RWPE2 (cell line): ENCODE data around the gene FYTTD1.
A peak's percentile ranks its signal among the peaks of the same experiment; 100 is the strongest.
"Not testable (repeated sequence)": the region's sequence is repeated elsewhere in the genome, so short reads cannot be mapped to it uniquely, and the experiment has no call there.

Experiments
- ATAC-seq: fragments of 200-7000 bp; cut with Tn5 transposase; 3 replicates; pipeline ENCODE4 v1.9.1; 2021; ENCODE audit warnings: low read depth
- DNase-seq: peaks from one replicate; pipeline ENCODE4 v3.0.0-alpha.2; 2020; ENCODE audit warnings: low spot score
- H3K27ac ChIP-seq: fragments of 450-650 bp; 2 replicates; pipeline ENCODE4 v1.5.1; 2017; ENCODE audit warnings: mild to moderate bottlenecking; ENCODE audit not compliant: poor library complexity, severe bottlenecking
- H3K27me3 ChIP-seq: fragments of 250-450 bp; sonication (Bioruptor Pico); 2 replicates; pipeline ENCODE4 v1.5.1; 2021; ENCODE audit warnings: mild to moderate bottlenecking, moderate library complexity; ENCODE audit not compliant: insufficient read depth, poor library complexity, severe bottlenecking
- H3K36me3 ChIP-seq: fragments of 250-450 bp; sonication (Bioruptor Pico); 2 replicates; pipeline ENCODE4 v1.5.1; 2020; ENCODE audit warnings: low read depth, mild to moderate bottlenecking, moderate library complexity
- H3K4me1 ChIP-seq: fragments of 250-450 bp; sonication (Bioruptor Pico); 2 replicates; pipeline ENCODE4 v1.5.1; 2021; ENCODE audit warnings: mild to moderate bottlenecking, moderate library complexity; ENCODE audit not compliant: insufficient read depth, poor library complexity, severe bottlenecking
- H3K4me3 ChIP-seq: fragments of 250-450 bp; sonication (Bioruptor Pico); 2 replicates; pipeline ENCODE4 v1.5.1; 2021; ENCODE audit warnings: mild to moderate bottlenecking, moderate library complexity; ENCODE audit not compliant: severe bottlenecking
- H3K9me3 ChIP-seq: fragments of 250-450 bp; sonication (Bioruptor Pico); 2 replicates; pipeline ENCODE4 v1.5.1; 2021; ENCODE audit warnings: mild to moderate bottlenecking, moderate library complexity; ENCODE audit not compliant: severe bottlenecking
- TF ChIP-seq, protein P1 (sequence below): fragments of 450-650 bp; IDR thresholded peaks from one replicate; pipeline ENCODE4 v1.5.1; 2017; ENCODE audit warnings: mild to moderate bottlenecking, moderate library complexity; ENCODE audit not compliant: poor library complexity, severe bottlenecking

Gene FYTTD1

GRCh38 chr3:197718891-197719290 lies 30.8 kb upstream of the FYTTD1 start:
- H3K9me3 ChIP-seq = peaks cover 15% of the 10 kb centered on the region
- no peak overlapping the region for H3K4me3 ChIP-seq
- DNase-seq (no peak), ATAC-seq (peak; percentile 99)
- H3K36me3 ChIP-seq = peaks cover 23% of the 10 kb centered on the region; the same call in 1 of the 2 replicates
- peak overlapping the region; percentile 82 for H3K27ac ChIP-seq
- TF ChIP-seq, protein P1, sequence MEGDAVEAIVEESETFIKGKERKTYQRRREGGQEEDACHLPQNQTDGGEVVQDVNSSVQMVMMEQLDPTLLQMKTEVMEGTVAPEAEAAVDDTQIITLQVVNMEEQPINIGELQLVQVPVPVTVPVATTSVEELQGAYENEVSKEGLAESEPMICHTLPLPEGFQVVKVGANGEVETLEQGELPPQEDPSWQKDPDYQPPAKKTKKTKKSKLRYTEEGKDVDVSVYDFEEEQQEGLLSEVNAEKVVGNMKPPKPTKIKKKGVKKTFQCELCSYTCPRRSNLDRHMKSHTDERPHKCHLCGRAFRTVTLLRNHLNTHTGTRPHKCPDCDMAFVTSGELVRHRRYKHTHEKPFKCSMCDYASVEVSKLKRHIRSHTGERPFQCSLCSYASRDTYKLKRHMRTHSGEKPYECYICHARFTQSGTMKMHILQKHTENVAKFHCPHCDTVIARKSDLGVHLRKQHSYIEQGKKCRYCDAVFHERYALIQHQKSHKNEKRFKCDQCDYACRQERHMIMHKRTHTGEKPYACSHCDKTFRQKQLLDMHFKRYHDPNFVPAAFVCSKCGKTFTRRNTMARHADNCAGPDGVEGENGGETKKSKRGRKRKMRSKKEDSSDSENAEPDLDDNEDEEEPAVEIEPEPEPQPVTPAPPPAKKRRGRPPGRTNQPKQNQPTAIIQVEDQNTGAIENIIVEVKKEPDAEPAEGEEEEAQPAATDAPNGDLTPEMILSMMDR = no peak
- H3K27me3 ChIP-seq = no peaks in the 10 kb centered on the region
- peaks cover 14% of the 10 kb centered on the region for H3K4me1 ChIP-seq

- Histone ChIP-seq H3K4me1 (peaks cover 14% of the 10 kb centered on the region), H3K4me3 (no peak overlapping the region), H3K36me3 (peaks cover 21% of the 10 kb centered on the region; the same call in 1 of the 2 replicates), H3K27me3 (no peaks in the 10 kb centered on the region), H3K27ac (no peak overlapping the region), H3K9me3 (peaks cover 15% of the 10 kb centered on the region)
- TF ChIP-seq, protein P1 = no peak
- DNase-seq = no peak
- ATAC-seq = no peak
These were observed 29.0 kb upstream of the FYTTD1 start for GRCh38 chr3:197720694-197721093.

GRCh38 chr3:197722734-197723133 lies 26.9 kb upstream of the FYTTD1 start:
- H3K9me3 ChIP-seq = peaks cover 15% of the 10 kb centered on the region
- DNase-seq = no peak
- H3K36me3 ChIP-seq = 0 out of 2 replicates have a peak, but pooled peaks cover 13% of the 10 kb centered on the region
- TF ChIP-seq, protein P1 = no peak
- H3K4me1 ChIP-seq = peaks cover 14% of the 10 kb centered on the region
- no peak overlapping the region for H3K27ac ChIP-seq
- no peaks in the 10 kb centered on the region for H3K27me3 ChIP-seq
- no peak overlapping the region for H3K4me3 ChIP-seq
- no peak for ATAC-seq

DNA sequence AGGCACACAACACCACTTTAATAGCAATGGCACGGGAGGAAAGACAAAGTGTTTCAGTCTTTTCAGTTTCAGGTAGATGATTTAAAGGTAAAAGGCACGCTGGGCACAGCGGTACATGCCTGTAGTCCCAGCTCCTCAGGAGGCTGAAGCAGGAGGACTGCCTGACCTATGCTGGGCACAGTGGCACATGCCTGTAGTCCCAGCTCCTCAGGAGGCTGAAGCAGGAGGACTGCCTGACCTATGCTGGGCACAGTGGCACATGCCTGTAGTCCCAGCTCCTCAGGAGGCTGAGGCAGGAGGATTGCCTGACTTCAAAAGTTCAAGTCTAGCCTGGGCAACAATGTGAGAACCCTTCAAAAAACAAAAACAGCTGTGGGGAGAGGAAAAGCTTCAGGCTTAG lies 21.8 kb upstream of the FYTTD1 start:
- not testable (repeated sequence) for H3K27me3 ChIP-seq, H3K9me3 ChIP-seq, H3K4me3 ChIP-seq, H3K36me3 ChIP-seq, H3K27ac ChIP-seq, DNase-seq, ATAC-seq
- H3K4me1 ChIP-seq = peaks cover 11% of the 10 kb centered on the region

DNA sequence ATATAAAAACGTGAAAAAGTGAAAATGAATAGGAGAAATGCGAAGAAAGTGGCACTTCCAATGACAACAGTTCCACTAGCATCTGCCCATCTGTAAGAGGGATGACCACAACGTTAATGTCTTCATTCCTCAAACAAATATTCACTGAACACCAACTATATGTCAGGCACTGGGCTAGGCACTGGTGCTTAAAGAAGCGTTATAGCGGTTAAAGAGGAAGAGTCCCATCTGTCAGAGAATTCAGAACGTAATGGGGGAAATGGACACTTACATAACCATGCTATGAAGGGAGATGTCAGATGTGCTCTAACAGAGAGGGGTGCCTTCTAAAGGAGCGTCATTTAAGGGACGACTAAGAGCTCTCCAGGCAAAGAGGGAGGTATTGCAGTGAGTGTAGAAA lies 21.2 kb upstream of the FYTTD1 start:
- DNase-seq = no peak
- TF ChIP-seq, protein P1 = no peak
- Histone ChIP-seq H3K27me3 (no peaks in the 10 kb centered on the region), H3K4me3 (no peak overlapping the region), H3K4me1 (peaks cover 11% of the 10 kb centered on the region), H3K9me3 (peaks cover 4% of the 10 kb centered on the region), H3K27ac (no peak overlapping the region), H3K36me3 (peaks cover 2% of the 10 kb centered on the region; the same call in 1 of the 2 replicates)
- ATAC-seq = no peak
